ENCODE results near the gene CCNG1.
"Not testable (repeated sequence)": the region's sequence is repeated elsewhere in the genome, so short reads cannot be mapped to it uniquely, and the experiment has no call there.

The CCNG1 gene

GRCh38 chr5:163437309-163438182 lies at the start of gene CCNG1:
Gene CCNG1, plus strand, starts transcription at chr5:163437595. Its CDS starts 1,662 bp downstream, at chr5:163439257.
- in situ Hi-C loops (cut with MboI; ENCODE audit: low sequenced_read_pairs, unreplicated experiment): no loop called here
- TF ChIP-seq, protein P1, sequence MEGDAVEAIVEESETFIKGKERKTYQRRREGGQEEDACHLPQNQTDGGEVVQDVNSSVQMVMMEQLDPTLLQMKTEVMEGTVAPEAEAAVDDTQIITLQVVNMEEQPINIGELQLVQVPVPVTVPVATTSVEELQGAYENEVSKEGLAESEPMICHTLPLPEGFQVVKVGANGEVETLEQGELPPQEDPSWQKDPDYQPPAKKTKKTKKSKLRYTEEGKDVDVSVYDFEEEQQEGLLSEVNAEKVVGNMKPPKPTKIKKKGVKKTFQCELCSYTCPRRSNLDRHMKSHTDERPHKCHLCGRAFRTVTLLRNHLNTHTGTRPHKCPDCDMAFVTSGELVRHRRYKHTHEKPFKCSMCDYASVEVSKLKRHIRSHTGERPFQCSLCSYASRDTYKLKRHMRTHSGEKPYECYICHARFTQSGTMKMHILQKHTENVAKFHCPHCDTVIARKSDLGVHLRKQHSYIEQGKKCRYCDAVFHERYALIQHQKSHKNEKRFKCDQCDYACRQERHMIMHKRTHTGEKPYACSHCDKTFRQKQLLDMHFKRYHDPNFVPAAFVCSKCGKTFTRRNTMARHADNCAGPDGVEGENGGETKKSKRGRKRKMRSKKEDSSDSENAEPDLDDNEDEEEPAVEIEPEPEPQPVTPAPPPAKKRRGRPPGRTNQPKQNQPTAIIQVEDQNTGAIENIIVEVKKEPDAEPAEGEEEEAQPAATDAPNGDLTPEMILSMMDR (IDR thresholded peaks at IDR 0.05; ENCODE audit: borderline replicate concordance, control extremely low read depth, extremely low read depth, insufficient read depth, missing control alignments): no peak
- peak; percentile 94 for DNase-seq (ENCODE audit: low spot score)

- TF ChIP-seq, protein P1 (IDR thresholded peaks at IDR 0.05; ENCODE audit: borderline replicate concordance, control extremely low read depth, extremely low read depth, insufficient read depth, missing control alignments): no peak
- in situ Hi-C loops (cut with MboI; ENCODE audit: low sequenced_read_pairs, unreplicated experiment): no loop called here
- DNase-seq (ENCODE audit: low spot score): no peak
These were observed 41.6 kb upstream of the CCNG1 start for GRCh38 chr5:163395792-163396191.

- in situ Hi-C loops (cut with MboI; ENCODE audit: low sequenced_read_pairs, unreplicated experiment); DNase-seq (ENCODE audit: low spot score): not testable (repeated sequence)
These were observed 40.5 kb upstream of the CCNG1 start for GRCh38 chr5:163396818-163397340.

- in situ Hi-C loops (cut with MboI; ENCODE audit: low sequenced_read_pairs, unreplicated experiment): no loop called here
- TF ChIP-seq, protein P1 (IDR thresholded peaks at IDR 0.05; ENCODE audit: borderline replicate concordance, control extremely low read depth, extremely low read depth, insufficient read depth, missing control alignments): no peak
- no peak for DNase-seq (ENCODE audit: low spot score)
These were observed 40.0 kb upstream of the CCNG1 start for GRCh38 chr5:163397354-163397753.

GRCh38 chr5:163399923-163400322 lies 37.5 kb upstream of the CCNG1 start:
- in situ Hi-C loops (cut with MboI; ENCODE audit: low sequenced_read_pairs, unreplicated experiment): loop anchor here (25.0 kb wide), 1 partner anchor 313 kb away; no protein-coding TSS in a partner anchor

DNA sequence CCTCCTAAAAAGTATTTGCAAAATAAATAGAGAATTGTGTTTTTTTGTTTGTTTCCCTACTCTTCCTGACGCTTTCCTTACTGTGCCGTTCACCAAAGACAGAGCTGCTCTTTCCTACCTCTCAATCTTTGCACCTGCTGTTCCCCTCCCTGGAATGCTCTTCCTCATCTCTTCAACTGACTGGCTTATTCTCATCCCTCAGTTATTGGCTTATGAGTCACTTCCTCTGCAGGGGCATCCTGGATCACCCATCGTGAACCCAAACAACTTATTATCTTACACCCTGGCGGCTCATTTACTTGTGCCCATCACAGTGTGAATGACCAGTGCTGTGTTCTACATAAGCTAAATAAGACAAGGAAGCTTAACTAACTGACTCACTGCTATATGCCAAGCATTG lies 36.1 kb upstream of the CCNG1 start:
- TF ChIP-seq, protein P1 (IDR thresholded peaks at IDR 0.05; ENCODE audit: borderline replicate concordance, control extremely low read depth, extremely low read depth, insufficient read depth, missing control alignments): no peak
- no peak for DNase-seq (ENCODE audit: low spot score)
- in situ Hi-C loops (cut with MboI; ENCODE audit: low sequenced_read_pairs, unreplicated experiment): loop anchor here (25.0 kb wide), 1 partner anchor 314 kb away; no protein-coding TSS in a partner anchor

More at GRCh38 chr5:163399923-163400322, 37.5 kb upstream of the CCNG1 start:
- TF ChIP-seq, protein P1 (IDR thresholded peaks at IDR 0.05; ENCODE audit: borderline replicate concordance, control extremely low read depth, extremely low read depth, insufficient read depth, missing control alignments): no peak
- no peak for DNase-seq (ENCODE audit: low spot score)

GRCh38 chr5:163402007-163402406 lies 35.4 kb upstream of the CCNG1 start:
- in situ Hi-C loops (cut with MboI; ENCODE audit: low sequenced_read_pairs, unreplicated experiment): loop anchor here (25.0 kb wide), 1 partner anchor 315 kb away; no protein-coding TSS in a partner anchor
- DNase-seq (ENCODE audit: low spot score): no peak
- TF ChIP-seq, protein P1 (IDR thresholded peaks at IDR 0.05; ENCODE audit: borderline replicate concordance, control extremely low read depth, extremely low read depth, insufficient read depth, missing control alignments): no peak

Measured in GM13976 (cell line).